NCI-H2227 (cell line): ENCODE results near the gene KCNH2.
"Not testable (repeated sequence)": the region's sequence is repeated elsewhere in the genome, so short reads cannot be mapped to it uniquely, and the experiment has no call there.

Source experiments
- DNase-seq: peaks from one replicate; lab custom pipeline; 2025; ENCODE audit not compliant: unreplicated experiment; lab: John Stamatoyannopoulos, UW

KCNH2 gene

DNA sequence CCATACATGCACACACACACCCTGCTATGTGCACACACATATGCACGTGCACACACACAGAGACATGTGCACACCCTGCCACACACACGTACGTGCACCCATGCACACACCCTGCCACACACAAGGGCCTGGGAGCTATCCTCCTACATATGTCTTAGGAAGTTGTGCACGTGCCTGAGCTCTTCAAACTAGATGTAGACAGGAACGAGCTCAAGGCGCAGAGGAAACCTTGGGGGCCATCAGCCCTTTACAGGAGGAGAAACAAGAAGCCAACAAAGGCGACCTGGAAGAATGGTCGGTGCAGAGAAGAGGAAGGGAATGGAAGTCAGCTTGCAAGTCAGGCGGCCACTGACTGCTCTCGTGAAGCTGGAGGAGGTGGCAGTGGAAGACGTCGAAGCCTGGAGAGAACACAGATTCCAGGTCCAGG is 67.1 kb downstream of the KCNH2 start:
- no peak for DNase-seq

DNA sequence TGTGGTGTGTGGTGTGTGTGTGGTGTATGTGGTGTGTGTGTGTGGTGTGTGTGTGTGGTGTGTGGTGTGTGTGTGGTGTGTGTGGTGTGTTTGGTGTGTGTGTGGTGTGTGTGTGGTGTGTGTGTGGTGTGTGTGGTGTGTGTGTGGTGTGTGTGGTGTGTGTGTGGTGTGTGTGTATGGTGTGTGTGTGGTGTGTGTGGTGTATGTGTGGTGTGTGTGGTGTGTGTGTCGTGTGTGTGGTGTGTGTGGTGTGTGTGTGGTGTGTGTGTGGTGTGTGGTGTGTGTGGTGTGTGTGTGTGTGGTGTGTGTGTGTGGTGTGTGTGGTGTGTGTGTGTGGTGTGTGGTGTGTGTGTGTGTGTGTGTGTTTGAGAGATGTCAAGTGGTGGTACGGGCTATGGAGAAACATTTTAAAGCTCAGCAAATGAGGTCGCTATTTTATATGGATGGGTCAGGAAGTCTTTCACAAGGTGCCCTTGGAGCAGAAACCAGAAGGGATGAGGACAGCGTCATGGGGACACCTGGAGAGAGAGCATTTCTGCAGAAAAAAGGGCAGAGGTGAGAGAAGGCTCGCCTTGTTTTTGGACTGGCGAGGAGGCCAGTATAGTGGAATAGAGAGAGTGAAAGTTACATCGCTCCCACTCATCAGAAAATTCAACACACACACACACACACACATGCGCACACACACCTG is 67.7 kb downstream of the KCNH2 start:
- DNase-seq, result not testable (repeated sequence)

DNA sequence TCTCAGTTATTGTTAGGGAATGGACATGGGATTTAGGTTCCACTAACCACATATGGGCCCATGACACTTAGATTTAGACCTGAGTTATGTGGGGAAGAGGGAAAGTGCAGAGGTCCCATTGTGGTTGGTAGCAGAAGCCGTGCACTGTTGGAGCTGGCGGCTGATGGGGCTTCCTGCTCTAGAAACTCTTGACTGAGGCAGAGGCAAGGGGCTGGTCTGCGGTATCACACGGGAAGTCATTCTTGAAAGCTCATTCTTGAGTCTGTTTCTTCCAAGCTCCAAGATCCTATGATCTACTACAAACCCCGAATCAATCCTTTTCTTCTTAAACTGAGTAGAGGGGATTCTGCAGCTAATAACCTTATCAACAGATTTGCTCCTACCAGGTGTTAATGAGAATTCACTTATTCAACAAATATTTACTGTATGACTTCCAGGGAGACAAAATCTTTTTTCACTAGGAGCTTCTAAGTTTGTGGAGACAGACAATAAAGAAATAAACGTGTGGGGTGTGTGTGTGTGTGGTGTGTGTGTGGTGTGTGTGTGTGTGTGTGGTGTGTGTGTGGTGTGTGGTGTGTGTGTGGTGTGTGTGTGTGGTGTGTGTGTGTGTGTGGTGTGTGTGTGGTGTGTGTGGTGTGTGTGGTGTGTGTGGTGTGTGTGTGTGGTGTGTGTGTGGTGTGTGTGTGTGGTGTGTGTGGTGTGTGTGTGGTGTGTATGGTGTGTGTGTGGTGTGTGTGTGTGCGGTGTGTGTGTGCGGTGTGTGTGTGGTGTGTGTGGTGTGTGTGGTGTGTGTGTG is 68.7 kb downstream of the KCNH2 start:
- DNase-seq, result no peak

DNA sequence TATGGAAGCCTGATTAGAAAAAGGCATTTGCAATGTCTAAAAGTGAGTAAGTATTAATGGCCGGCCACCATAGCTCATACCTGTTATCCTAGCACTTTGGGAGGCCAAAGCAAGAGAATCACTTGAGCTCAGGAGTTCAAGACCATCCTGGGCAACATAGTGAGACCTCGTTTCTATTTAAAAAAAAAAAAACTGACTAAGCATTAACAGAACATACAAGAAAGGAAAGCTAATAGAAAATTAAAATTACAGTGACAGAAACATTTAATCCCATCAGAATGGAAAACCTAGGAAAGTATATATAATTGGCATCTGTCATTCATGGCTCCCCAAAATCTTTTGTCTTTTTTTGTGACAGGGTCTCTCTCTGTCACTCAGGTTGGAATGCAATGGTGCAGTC is 69.9 kb downstream of the KCNH2 start:
- DNase-seq, result no peak

DNA sequence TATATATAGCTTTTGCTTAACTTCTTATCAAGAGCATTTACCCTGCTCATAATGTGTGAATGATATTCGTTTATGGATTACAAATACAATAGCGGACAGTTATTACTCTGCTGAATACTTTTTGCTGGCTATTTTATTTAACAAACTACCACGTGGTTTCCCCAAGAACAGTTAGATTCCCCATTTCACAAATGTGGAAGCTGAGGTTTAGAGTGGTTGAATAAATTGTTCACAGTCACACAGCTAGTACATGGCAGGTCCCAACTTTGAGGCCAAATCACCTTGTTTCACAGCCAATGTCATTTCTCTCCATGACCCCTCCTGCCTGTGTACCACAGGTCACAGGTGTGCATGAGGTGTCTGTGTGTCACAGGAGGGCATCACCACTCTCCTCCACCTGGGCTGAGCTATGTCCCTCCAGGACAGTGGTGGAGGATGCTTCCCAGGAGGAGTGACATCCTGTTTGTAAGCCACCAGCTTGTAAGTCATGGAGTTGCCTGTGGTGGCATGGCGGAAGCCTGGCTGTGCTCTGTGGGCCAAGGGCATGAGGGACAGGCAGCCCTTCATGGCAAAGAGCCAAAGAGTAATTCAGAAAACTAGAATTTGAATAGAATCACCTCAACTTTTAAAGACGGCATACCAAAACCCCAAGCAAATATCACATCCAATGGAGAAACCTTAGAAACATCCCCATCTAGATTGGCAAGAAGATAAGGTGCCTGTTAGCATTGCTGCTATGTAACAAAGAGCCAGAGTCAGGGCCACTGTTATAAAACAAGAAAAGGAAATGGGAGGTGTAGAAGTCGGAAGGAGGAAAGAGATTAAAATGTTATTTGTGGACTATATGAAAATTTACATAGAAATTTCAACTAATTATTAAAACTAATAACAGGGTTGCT is 73.9 kb downstream of the KCNH2 start:
- DNase-seq, result no peak

DNA sequence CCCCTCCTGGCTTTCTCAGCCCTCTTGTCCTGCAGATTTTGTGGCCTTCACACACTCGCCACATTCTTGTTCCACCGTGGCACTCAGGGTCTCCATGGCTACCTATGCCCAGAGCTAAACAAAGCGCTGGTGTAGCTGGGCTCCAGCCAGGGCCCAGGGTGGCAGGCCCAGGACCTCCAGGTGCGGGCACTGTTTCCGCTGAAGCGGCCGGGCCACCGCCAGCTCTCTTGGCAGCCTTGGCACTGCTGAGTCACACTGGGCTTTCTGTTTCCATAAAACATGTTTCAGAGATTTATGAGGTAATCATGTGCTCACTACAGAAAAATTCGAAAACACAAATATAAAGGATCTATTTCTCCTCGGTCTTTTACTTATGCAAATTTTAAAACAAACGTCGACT is 74.5 kb downstream of the KCNH2 start:
- DNase-seq, result no peak

DNA sequence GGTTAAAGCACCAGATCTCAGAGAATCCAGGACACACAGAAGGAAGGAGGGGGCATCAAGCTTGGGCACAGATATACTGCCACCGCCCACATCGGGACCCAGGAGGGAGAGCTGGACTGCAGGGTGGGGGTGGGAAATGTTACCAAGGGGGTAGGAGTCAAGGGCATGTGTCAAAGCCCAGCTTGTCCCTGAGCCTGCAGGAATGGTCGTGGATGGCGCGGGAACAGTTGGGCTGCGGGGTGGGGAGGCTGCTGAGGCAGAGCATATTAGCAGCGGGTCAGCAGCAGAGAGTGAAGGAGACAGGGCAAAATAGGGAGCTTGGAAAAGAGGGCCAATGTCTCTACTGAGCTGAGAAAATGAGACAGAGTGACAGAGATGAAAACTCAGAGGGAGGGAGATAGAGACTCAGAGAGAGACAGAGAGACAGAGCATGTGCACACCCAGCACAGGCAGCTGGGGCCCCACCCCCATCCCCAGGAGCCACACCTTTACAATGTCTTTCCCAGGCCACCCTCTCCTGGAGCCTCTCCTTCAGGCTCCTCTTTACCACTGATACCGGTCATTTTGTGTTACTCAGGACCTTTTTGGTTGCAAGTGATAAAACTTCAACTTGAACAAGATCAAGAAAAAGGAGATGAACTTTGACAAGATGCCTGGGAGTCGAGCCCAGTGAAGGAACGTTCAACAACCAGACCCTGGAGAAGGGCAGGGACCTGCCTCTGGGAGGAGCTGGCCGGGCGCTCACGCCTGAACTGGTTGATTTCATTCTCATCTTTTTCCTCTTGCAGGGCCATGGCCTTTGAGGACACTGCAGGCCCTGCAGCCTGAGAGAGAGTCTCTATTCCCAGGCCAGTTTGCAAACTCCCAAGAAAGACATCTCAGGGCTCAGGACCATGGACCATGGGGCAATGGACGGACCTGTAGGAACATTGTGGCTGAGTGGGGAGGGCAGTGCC is 75.8 kb downstream of the KCNH2 start:
- no peak for DNase-seq

DNA sequence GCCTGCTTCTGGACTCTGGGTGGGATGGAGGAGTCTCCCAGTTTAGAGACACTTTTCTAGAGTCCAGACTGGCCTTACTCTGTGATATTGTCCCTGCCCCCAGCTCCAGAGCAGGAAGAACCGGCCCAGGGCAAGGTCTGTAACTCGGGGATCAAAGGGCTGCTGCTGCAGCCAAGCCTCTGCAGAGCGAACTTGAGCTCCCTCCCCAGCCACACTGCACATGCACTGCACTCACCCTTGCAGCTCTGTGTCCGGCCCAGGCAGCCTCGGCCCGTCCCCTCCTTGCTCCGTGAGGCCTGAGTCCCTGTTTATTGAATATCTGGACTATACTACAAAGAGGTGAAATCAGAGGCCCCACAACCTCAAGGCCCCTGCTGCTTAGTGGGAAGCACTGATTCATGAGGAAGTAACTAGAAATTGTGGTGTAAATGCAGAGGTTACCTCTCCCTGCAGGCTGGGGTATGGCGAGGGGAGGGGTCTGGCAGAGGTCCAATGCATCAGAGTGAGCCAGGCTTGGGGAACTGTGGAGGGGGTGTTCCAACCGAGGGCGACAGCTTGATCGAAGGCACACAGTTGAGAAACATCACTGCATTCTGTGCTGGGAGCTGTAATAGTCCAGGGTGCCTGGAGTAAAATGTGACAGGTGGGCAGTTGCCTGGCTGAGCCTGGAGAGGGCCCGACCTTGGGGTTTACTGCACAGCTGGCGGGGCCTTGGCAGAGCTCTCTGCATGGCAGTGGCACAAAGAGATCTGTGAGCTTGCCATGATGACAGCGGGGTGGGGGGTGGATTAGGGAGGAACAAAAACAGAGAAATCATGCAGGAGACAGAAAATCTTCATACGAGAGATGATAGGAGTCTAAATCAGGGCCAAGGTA is 76.7 kb downstream of the KCNH2 start:
- peak; percentile 63 for DNase-seq

DNA sequence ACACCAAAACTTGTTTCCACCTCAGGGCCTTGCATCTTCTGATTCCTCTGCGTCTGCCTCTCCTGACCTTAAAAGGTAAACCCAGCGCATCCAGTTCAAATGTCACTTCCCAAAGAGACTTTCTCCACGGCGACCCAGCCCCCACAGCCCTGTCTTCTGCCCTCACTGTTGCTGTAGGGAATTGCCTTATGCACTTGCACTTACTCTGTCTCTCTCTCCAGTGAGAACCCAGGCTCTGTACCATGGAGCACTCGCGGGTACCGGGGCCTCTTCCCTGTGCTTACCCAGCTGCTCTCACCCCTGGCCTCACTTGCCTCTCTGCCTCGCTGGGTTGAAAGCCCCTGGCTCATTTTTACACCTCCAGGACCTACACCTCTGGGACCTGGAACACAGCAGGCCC is 77.4 kb downstream of the KCNH2 start:
- DNase-seq, result no peak

DNA sequence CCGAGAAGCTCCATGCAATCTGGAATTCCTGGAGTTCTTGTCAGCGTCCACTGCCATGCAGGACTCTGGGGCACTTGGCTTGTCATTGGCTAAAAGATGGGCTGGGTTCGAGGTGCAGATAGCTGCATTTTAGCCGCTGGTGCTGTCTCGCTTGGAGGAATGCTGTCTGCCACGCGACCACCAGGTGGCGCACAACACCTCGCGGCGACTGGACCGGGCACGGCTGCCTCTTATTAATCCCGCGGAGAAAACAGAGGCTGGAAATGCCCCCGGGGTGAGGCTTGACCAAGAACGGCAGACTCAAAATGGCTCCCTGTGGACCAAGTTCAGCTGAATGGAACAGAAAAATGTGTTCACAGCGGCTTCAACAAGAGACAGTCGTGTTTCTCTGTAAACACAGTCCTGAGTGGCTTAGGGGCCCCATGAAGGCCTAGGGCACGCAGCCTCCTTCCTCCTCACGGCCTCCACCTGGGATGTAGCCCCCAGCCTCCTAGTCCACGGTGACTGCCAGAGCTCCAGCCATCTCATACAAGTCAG is 79.6 kb downstream of the KCNH2 start:
- peak; percentile 88 for DNase-seq

DNA sequence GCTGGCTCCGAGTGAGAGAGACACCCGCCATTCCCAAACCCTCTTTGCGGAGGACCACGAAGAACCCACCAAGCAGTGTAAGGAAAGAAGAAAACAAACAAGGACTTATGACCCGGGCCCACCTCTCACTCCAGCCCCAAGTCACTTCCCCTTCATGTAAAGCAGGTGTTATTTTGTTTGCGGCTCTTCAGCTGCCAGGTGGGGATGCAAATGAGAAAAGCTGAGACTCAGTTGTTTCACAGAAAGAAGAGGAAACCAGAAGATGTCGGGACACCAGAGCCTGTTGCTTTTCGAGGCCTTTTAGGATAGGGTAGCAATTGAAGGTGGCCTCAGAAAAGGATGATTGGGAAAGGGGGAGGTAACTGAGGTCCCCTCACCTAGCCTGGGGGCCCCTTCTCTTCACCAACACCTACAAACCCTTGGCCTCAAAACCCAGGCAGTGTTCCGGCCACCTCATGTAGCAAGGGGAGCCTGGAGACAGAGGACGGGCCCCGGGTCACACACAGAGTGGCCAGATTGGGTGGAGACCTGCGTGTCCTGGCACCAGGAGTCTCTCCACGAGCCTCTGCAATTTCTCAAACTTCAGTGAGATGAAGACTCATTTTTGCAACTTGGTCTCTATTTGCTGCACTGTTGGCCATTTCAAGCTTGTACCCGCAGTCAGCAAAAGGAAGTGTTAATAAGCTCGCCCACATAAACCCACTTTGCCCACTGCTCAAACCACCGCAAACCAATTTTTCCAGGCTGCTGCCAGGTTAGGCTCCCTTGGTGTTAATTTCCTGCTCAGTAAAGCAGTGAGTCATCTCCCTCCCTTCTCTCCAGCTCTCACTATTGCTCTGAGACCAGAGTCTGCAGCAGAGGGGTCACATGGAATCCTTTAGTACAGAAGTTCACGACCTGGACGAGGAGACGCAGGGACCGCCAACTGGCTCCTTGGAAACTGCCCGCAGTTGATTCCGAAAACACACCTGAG is 80.3 kb downstream of the KCNH2 start:
- no peak for DNase-seq

DNA sequence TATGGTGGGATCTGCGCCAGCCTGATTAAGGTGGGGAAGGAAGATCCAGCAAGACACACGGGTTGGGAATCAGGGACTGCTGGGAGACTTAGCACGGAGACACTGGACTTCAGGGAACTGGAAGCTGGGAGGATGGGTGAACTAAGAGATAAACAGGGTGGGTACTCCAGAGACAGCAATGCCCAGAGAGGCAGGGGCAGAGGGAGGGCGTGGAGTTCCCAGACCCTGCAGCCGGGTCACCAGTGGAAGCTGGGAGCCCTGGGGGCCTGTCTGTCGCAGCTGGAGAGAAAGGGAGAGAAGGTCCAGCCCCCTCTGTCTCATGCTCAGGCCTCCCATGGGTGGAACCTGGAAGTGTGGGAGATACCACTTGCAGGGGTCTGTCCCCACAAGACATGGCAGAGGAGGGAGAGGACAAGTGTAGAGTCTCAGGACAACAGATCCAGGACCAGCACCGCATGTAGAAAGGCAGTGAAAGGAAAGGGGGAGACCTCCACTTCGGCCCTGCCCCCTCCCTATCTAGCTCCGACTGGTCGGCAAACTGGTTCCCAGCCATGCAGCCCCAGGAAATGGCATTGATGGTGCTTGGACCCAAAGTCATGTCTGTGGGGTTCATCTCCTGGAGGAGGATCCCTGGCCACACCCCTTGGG is 81.4 kb downstream of the KCNH2 start:
- DNase-seq, result no peak

DNA sequence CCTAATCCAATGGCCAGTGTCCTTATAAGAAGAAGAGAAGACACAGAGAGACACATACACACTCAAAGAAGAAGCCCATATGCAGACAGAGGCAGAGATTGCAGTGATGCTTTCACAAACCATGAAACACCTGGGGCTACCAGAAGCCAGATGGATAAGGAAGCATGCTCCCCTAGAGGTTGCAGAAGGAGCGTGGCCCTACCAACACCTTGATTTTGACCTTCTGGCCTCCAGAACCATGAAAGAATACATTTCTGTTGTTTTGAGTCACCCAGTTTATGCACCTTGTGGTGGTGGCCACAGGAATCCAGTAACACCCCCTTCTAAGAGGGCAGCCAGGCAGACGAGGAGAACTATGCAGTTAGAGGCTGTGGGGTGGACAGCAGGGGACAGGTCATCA is 82.3 kb downstream of the KCNH2 start:
- DNase-seq, result no peak
